ENCODE measurements around the gene MYCN. TPM values are rescaled to one million over a fixed set of nuclear protein-coding genes. Genes with fewer than 3 reads are reported as not detected.

The MYCN gene
- total and polyA plus RNA-seq, 2 of the 4 experiments (the other 2 are of a cell fraction), result not detected

DNA sequence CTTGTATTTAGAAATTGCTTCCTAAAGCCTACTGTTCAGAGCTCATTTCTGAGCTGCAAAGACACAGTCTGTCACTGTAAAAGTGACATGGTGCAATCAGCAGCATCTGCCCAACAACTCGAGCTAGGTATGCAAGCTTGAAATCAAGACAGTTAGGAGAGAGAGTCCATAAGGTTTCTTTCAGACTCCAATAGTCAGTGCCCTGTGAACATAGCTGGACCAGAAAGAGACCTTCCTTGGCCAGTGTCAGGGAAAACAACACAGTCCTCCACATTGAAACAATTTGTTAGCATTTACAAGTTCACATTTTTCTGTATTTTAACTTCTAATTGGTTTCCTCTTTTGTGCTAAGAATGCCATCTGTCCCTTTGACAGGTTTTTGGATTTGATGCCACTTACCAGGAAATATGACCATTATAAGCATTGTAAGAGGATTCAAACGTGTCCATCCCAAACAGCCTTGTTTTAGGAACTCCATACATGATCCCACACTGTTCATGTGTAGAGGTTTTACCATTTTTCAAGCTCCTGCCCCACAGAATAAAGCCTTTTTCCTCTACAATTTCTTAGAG is 8.9 kb upstream of the MYCN start:
- Histone ChIP-seq H3K9me1 (ENCODE audit: insufficient read depth, low read length) (no peaks in the 10 kb centered on the region), H4K91ac (ENCODE audit: insufficient read depth, low read depth, low read length) (no peak overlapping the region), H3K27ac (ENCODE audit: insufficient read depth, low read length) (no peak overlapping the region), H3K4me1 (ENCODE audit: control insufficient read depth, insufficient read depth, low read length) (no peaks in the 10 kb centered on the region), H3K4ac (ENCODE audit: low read depth, low read length) (no peak overlapping the region), H4K20me1 (ENCODE audit: insufficient read depth, low read length) (no peaks in the 10 kb centered on the region), H3K9ac (ENCODE audit: low read depth, low read length) (no peak overlapping the region), H3K27me3 (ENCODE audit: control insufficient read depth, insufficient read depth, low read length) (no peaks in the 10 kb centered on the region), H2AK9ac (replicated peaks; ENCODE audit: low read depth, low read length, poor library complexity) (no peak overlapping the region), H2AK5ac (ENCODE audit: low read depth, low read length) (no peak overlapping the region), H3K18ac (ENCODE audit: low read depth, low read length) (no peak overlapping the region), H4K8ac (ENCODE audit: low read depth in 2 of 2, low read length in 2 of 2) (no peak overlapping the region), H3K56ac (ENCODE audit: extremely low read depth, insufficient read depth, low read length) (no peak overlapping the region), H3K14ac (replicated peaks; ENCODE audit: low read depth, low read length) (no peak overlapping the region), H2BK120ac (ENCODE audit: low read depth, low read length) (no peak overlapping the region), H3K23ac (ENCODE audit: low read depth, low read length) (no peak overlapping the region), H3K9me3 (ENCODE audit: control insufficient read depth, insufficient read depth, low read length) (peaks cover 12% of the 10 kb centered on the region), H4K5ac (ENCODE audit: low read depth, low read length) (no peak overlapping the region), H2BK20ac (ENCODE audit: low read depth, low read length) (no peak overlapping the region), H2BK15ac (ENCODE audit: low read depth, low read length) (no peak overlapping the region), H2BK5ac (ENCODE audit: low read depth, low read length, poor library complexity, severe bottlenecking) (no peak overlapping the region), H2AFZ (replicated peaks; ENCODE audit: low read length, poor library complexity) (no peak overlapping the region), H3K36me3 (ENCODE audit: control insufficient read depth, insufficient read depth, low read length) (no peaks in the 10 kb centered on the region), H3K79me1 (ENCODE audit: low read depth in 1 of 2, low read length in 2 of 2) (no peaks in the 10 kb centered on the region), H3K4me3 (ENCODE audit: insufficient read depth, low read depth, low read length) (no peak overlapping the region), H3K4me2 (ENCODE audit: low read depth, low read length) (no peak overlapping the region)
- ATAC-seq (ENCODE audit: low read depth), result no peak
- in situ Hi-C loops (cut with MboI; ENCODE audit: low sequenced_read_pairs) (no loop called here), dilution Hi-C loops (cut with HindIII; ENCODE audit: low sequenced_read_pairs, unreplicated experiment) (no loop called here), intact Hi-C loops (cut with micrococcal nuclease) (no loop called here)
- BruUV-seq (replicated peaks), result no TSS peak
- no peak for DNase-seq
- CTCF ChIA-PET, result no interaction called here
- TF ChIP-seq RCOR1 (IDR thresholded peaks at IDR 0.05; ENCODE audit: insufficient replicate concordance, low read length) (no peak), FOS (IDR thresholded peaks at IDR 0.05; ENCODE audit: low read depth, low read length) (no peak), NFE2L2 (IDR thresholded peaks at IDR 0.05; ENCODE audit: low read depth, low read length) (no peak), MAFK (IDR thresholded peaks at IDR 0.05; ENCODE audit: low read depth, low read length) (no peak), CEBPB (IDR thresholded peaks at IDR 0.05; ENCODE audit: low read depth, low read length) (no peak), BHLHE40 (IDR thresholded peaks at IDR 0.05; ENCODE audit: low read depth, low read length) (no peak), RFX5 (IDR thresholded peaks at IDR 0.05; ENCODE audit: low read depth, low read length) (no peak), RAD21 (IDR thresholded peaks at IDR 0.05; ENCODE audit: low read length) (no peak), CHD1 (IDR thresholded peaks at IDR 0.05; ENCODE audit: low read depth, low read length) (no peak), SMC3 (IDR thresholded peaks at IDR 0.05; ENCODE audit: low read depth, low read length) (no peak), MAZ (IDR thresholded peaks at IDR 0.05; ENCODE audit: borderline replicate concordance, low read depth, low read length) (no peak), POLR2A (IDR thresholded peaks at IDR 0.05; ENCODE audit: low read depth, low read length) (no peak), MXI1 (IDR thresholded peaks at IDR 0.05; ENCODE audit: borderline replicate concordance, low read depth, low read length) (no peak)
- TF ChIP-seq, protein P1, sequence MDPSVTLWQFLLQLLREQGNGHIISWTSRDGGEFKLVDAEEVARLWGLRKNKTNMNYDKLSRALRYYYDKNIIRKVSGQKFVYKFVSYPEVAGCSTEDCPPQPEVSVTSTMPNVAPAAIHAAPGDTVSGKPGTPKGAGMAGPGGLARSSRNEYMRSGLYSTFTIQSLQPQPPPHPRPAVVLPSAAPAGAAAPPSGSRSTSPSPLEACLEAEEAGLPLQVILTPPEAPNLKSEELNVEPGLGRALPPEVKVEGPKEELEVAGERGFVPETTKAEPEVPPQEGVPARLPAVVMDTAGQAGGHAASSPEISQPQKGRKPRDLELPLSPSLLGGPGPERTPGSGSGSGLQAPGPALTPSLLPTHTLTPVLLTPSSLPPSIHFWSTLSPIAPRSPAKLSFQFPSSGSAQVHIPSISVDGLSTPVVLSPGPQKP (IDR thresholded peaks at IDR 0.05; ENCODE audit: borderline replicate concordance, low read depth, low read length), result no peak
- TF ChIP-seq, protein P2, sequence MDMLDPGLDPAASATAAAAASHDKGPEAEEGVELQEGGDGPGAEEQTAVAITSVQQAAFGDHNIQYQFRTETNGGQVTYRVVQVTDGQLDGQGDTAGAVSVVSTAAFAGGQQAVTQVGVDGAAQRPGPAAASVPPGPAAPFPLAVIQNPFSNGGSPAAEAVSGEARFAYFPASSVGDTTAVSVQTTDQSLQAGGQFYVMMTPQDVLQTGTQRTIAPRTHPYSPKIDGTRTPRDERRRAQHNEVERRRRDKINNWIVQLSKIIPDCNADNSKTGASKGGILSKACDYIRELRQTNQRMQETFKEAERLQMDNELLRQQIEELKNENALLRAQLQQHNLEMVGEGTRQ (IDR thresholded peaks at IDR 0.05; ENCODE audit: low read depth, low read length), result no peak
- TF ChIP-seq, protein P3, sequence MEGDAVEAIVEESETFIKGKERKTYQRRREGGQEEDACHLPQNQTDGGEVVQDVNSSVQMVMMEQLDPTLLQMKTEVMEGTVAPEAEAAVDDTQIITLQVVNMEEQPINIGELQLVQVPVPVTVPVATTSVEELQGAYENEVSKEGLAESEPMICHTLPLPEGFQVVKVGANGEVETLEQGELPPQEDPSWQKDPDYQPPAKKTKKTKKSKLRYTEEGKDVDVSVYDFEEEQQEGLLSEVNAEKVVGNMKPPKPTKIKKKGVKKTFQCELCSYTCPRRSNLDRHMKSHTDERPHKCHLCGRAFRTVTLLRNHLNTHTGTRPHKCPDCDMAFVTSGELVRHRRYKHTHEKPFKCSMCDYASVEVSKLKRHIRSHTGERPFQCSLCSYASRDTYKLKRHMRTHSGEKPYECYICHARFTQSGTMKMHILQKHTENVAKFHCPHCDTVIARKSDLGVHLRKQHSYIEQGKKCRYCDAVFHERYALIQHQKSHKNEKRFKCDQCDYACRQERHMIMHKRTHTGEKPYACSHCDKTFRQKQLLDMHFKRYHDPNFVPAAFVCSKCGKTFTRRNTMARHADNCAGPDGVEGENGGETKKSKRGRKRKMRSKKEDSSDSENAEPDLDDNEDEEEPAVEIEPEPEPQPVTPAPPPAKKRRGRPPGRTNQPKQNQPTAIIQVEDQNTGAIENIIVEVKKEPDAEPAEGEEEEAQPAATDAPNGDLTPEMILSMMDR (conservative IDR thresholded peaks at IDR 0.05; ENCODE audit: low read depth, low read length), result no peak
- POLR2A ChIA-PET (ENCODE audit: unreplicated experiment), result no interaction called here
- WGBS, 2 experiments (ENCODE audit: extremely low coverage in 2 of 2, insufficient read length in 1 of 2), result no CpG with 5 or more reads among the region's 2 CpGs
